T-helper 9 cell (primary cell): ENCODE measurements around the gene BLOC1S1.
A peak's percentile ranks its signal among the peaks of the same experiment; 100 is the strongest.

Experiments
- DNase-seq: peaks from one replicate; pipeline ENCODE4 v3.0.0-alpha.2; 2020

BLOC1S1 gene

DNA sequence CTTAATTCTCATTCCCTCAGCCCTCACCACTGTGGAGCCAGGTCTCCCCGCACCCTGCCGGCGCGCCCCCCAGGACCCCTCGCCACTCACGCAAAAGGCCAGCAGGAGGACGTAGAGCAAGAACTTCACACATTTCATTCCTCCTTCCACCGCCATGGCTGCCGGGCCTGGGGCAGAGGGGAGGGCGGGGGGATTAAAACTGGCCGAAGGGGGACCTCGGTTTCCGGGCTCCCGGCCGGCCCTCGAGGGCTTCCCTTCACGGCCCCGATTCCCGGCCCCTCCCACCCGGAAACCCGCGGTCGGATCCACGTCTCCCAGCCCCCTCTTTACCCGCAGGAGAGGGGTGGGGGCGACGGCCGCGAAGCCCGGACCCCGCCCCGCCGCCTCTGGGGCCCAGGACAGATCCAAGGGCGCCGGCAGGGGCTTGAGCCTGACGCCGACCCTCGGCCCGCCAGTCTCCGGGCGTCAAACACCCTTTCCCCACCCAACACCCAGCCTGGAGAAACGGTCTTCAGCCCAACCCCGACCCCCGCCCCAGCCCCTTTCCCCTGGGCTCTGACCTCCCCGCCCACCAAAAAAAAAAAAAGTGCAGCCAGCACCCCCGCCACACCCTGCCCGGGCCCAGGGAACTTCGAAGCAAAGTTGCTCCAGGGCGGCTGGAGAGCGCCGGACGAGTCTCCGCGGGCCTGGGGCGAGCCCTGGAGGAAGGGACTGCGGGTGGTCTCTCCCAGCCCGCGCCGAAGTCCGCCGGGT is 12.5 kb downstream of the BLOC1S1 start:
- no peak for DNase-seq

- peak; percentile 45 for DNase-seq
These were observed 13.3 kb downstream of the BLOC1S1 start, which contains the start of gene CD63 for GRCh38 chr12:55728939-55729818. CD63 (minus strand) TSS chr12:55729009; CDS start chr12:55728341, 668 bp downstream.

- DNase-seq = no peak
These were observed 14.3 kb downstream of the BLOC1S1 start for GRCh38 chr12:55729819-55730818.

- no peak for DNase-seq
These were observed 16.4 kb downstream of the BLOC1S1 start for GRCh38 chr12:55732288-55732687.

DNA sequence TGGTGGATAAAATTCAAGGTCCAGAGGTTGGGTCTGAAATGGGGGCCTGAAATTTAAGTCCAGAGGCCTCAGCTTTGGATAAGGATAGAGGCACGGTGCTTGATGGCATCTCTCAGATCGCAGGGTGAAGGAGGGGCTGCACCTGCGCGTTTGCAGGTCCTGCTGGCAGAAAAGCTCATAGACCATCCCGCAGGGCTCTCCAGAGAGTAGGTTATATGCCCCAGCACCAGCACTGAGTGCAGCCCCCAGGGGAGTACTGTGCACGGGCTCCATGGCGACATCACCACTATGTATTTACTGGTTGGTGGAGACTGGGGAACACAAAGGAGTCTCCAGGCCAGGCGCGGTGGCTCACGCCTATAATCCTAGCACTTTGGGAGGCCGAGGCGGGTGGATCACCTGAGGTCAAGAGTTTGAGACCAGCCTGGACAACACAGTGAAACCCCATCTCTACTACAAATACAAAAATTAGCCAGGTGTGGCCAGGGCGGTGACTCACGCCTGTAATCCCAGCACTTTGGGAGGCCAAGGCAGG is 17.2 kb downstream of the BLOC1S1 start:
- no peak for DNase-seq

DNA sequence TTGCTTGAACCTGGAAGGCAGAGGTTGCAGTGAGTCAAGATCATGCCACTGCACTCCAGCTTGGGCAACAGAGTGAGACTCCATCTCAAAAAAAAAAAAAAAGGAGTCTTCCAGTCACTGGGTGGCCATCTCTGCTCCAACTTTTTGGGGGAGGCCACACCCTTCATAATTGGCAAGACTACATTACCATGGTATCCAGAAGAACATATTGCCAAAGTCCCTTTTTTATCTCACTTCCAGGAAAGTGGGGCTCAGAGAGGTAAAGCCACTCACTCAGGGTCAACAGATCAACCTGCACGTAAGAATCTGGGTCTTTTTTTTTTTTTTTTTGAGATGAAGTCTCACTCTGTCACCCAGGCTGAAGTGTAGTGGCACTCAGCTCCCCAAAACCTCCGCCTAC is 18.0 kb downstream of the BLOC1S1 start:
- no peak for DNase-seq

DNA sequence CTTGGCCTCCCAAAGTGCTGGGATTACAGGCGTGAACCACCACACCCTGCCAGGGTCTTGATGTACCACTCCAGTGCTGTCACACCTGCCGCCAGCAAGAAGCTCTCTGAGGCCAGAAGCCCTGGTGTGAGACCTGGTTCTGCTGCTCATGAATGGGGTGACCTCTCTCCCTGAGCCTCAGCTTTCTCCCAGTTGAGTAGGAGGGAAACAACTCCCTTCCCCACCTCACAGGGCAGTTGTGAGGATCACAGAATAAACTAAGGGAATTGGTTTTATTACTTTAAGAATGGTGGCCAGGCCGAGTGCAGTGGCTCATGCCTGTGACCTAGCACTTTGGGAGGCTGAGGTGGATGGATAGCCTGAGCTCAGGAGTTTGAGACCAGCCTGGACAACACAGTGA is 18.7 kb downstream of the BLOC1S1 start:
- DNase-seq = no peak

GRCh38 chr12:55736076-55736475 is 20.2 kb downstream of the BLOC1S1 start:
- no peak for DNase-seq

- peak; percentile 37 for DNase-seq
These were observed 21.1 kb downstream of the BLOC1S1 start for GRCh38 chr12:55736780-55737580.

DNA sequence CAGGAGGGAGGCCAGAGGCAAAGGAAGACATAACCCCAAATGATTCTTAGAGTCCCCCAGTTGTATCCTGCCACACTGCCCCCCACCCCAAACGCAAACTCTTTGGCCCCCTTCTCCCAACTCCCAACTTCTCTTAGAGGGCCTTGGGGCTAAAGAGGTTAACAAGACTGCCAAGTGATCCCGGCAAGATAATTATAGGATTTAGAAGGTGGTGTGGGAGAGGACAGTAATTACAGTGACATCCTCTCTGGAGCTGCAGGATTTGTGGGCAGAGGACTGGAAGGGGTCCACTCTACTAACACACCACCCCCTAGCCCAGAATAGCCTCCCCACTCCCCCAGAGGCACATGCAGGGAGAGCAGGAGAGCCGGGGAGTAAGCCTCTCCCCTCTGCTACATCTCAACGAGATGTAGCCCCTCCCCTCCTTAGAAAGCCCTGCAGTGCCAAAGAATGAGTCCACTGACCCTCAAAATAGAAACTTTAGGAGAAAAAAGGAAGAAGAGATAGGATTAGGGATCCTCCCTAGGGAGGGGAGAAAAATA is 21.8 kb downstream of the BLOC1S1 start:
- no peak for DNase-seq

DNA sequence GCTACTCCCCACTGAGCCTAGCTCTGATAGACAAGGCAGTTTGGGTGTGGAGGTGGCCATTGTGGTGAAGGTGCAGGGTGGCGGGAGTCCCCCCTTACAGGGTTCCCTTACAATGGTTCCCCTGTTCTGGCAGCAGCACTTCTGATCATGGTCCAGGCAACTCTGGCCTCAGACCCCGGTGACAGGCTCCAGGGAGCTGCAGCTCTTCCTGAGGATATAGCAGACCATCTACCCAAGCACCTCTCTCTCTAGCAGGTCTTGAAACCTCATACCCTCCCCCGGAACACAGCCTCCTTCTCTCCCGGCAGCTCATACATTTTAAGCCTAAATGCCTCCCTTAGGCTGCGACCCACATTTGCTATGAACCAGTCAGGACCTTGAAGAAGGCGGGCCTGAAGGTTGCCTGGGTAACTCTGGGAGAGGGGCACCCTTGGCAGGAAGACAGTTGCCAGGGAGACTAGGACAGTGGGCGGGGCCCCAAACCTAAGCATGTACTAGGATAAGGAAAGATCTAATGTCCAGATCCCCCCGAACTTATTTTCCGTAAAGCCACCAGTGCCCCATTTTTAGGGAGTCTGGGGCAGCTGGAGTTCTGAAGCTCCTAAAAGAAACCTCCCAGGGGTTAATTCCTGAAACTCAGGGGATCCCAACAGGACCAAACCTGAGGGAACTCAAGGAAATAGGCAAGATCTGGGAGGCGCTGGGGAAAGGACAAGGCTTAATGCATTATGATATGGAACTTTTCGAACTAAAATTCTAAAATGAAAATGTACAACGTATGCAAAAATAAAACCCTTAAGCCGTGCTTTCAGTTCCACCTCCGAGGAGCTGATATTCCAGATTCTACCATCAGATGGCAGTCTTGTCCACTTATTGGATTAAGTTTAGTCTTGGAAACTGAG is 22.5 kb downstream of the BLOC1S1 start:
- DNase-seq = peak; percentile 66

GRCh38 chr12:55739025-55739378 is 23.2 kb downstream of the BLOC1S1 start:
- DNase-seq = no peak

DNA sequence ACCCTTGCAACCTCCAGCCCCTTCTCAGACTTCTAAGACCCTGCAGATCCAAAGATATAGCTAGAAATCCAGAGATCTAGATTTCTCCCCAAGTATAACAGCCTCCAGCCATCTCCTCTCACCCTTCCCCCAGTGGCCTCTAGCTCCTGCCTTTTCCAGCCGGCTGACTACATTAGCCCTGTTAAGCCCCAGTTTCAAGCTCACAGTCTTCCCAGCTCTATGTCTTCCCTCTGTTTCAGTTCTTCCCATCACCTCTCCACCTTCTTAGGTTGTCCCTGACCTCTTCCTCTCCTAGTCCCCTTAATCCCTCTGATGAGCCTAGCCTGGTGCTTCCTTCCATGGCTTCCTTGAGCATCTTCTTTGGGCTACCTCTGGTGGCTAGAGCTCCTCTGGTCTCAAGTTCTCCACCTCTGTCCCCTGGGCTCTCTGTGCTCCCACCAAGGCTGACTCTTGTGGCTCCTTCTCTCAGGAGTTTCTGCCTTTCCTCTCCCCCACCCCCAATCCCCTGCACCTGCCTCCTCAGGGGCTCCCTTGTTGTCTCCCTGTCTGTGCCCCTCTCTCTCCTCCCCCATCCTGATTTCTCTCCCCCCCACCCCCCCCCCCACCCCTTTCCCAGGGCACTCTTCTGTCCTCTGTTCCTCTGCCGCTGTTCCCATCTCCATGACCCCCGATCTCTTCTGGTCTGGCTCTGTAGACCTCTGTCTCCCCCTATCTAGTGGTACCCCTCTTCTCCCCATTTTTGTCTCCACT is 26.3 kb downstream of the BLOC1S1 start:
- no peak for DNase-seq

- DNase-seq = peak; percentile 71
These were observed 27.0 kb downstream of the BLOC1S1 start, which contains the start of gene GDF11 for GRCh38 chr12:55742719-55743405. GDF11 (plus strand) TSS chr12:55743122; CDS start chr12:55743317, 195 bp downstream.

- DNase-seq = peak; percentile 33
These were observed 27.8 kb downstream of the BLOC1S1 start for GRCh38 chr12:55743406-55744339.

DNA sequence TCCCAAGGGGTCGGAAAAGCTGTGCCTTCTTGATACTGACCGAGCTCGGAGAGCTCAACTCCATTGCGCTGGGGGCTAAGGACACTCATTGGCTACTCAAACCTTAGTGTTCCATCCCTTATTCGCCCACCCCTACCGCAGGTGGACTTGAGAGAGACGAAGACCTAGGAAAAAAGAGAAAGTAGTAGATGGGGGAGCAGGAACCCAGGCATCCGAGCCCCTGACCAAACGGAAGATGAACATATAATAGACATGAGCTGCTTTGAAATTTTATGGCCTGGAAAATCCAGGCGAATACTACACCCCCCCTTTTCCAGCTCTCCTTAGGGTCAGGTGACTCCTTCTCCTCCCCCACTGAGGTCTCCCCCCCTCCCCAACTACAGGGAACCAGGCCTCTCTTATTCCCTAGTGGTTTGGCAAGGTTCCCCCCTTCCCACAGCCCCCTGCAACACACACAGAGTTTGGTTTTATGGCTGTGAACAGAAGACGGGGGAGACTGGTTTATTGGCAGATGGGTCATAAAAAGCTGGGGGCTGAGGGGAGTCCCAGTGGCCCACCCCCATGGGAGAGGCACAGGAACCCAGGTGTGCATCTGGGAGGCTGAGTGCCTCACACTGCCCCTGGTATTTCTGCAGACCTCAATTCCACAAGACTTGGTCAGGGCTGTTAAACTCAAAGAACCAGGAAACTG is 28.6 kb downstream of the BLOC1S1 start:
- DNase-seq = no peak
